CD4-positive, CD25-positive, alpha-beta regulatory T cell (primary cell): ENCODE data around the gene FAM156A. TPM values are rescaled to one million over a fixed set of nuclear protein-coding genes. Genes with fewer than 3 reads are reported as not detected.
"Not testable (repeated sequence)": the region's sequence is repeated elsewhere in the genome, so short reads cannot be mapped to it uniquely, and the experiment has no call there.

ENCODE experiments used
- ATAC-seq, 2 donors: fragments of 150-1000 bp; cut with Tn5 transposase; one replicate each; pipeline ENCODE4 v1.10.0; 2021; ENCODE audit warnings: low read depth in 2 of 2, moderate number of reproducible peaks in 2 of 2, moderate library complexity in 1 of 2
- DNase-seq, 3 donors: peaks; one replicate each; pipeline versions ENCODE4 v3.0.0 to v3.0.0-alpha.2; 2012 to 2022; ENCODE audit warnings: mixed read lengths in 1 of 3
- H3K27ac ChIP-seq: one replicate; pipeline ENCODE4 v1.7.0; 2013; ENCODE audit warnings: mild to moderate bottlenecking, low read length; ENCODE audit not compliant: insufficient read depth, poor library complexity, severe bottlenecking
- H3K27me3 ChIP-seq: one replicate; pipeline ENCODE4 v1.7.0; 2013; ENCODE audit warnings: low read length; ENCODE audit not compliant: control insufficient read depth, insufficient read depth
- H3K36me3 ChIP-seq: one replicate; pipeline ENCODE4 v1.7.0; 2013; ENCODE audit warnings: mild to moderate bottlenecking, low read length, moderate library complexity; ENCODE audit not compliant: control insufficient read depth, insufficient read depth
- H3K4me1 ChIP-seq: 2 replicates; pipeline ENCODE4 v1.7.0; 2013; ENCODE audit warnings: mild to moderate bottlenecking, low read length; ENCODE audit not compliant: insufficient read depth, control insufficient read depth, poor library complexity, severe bottlenecking
- H3K4me3 ChIP-seq: one replicate; pipeline ENCODE4 v1.7.0; 2013; ENCODE audit warnings: low read depth, mild to moderate bottlenecking, low read length, moderate library complexity
- H3K9me3 ChIP-seq, 2 experiments: 1 replicate in 1 of 2; 2 replicates in 1 of 2; pipeline ENCODE4 v1.7.0; 2013; ENCODE audit warnings: low read length in 2 of 2, mild to moderate bottlenecking in 1 of 2, moderate library complexity in 1 of 2; ENCODE audit not compliant: control insufficient read depth in 2 of 2
- H3K27ac Mint-ChIP-seq, 3 donors: one replicate each; pipeline ENCODE4 v1.8.0; 2020 to 2022; ENCODE audit warnings: mild to moderate bottlenecking in 3 of 3, mixed read lengths in 3 of 3, moderate library complexity in 2 of 3
- H3K27me3 Mint-ChIP-seq: one replicate; pipeline ENCODE4 v1.8.0; 2022; ENCODE audit warnings: mild to moderate bottlenecking, mixed read lengths
- H3K36me3 Mint-ChIP-seq: one replicate; pipeline ENCODE4 v1.8.0; 2020; ENCODE audit warnings: mixed read lengths
- H3K4me1 Mint-ChIP-seq, 4 donors: one replicate each; pipeline ENCODE4 v1.8.0; 2020 to 2022; ENCODE audit warnings: mixed read lengths in 4 of 4, mild to moderate bottlenecking in 1 of 4
- H3K4me3 Mint-ChIP-seq, 4 donors: one replicate each; pipeline ENCODE4 v1.8.0; 2020 to 2022; ENCODE audit warnings: mild to moderate bottlenecking in 4 of 4, mixed read lengths in 4 of 4, moderate library complexity in 3 of 4
- H3K9me3 Mint-ChIP-seq, 7 donors: one replicate each; pipeline ENCODE4 v1.8.0; 2020 to 2022; ENCODE audit warnings: mixed read lengths in 7 of 7, mild to moderate bottlenecking in 3 of 7, moderate library complexity in 2 of 7
- polyA plus RNA-seq, 4 donors: library from polyadenylated mRNA; unstranded; fragments of 300-500 nt; fragmentation: Illumina TruSeq; gene quantifications; one replicate each; pipeline ENCODE4 v1.2.3, GENCODE V29; 2021
- total RNA-seq: library from RNA; stranded (reverse); gene quantifications from one replicate; pipeline ENCODE4 v1.2.3, GENCODE V29; 2022

FAM156A gene
- total and polyA plus RNA-seq, 5 donors from 2014 or later = 3.3 to 20.0 (median 3.7) TPM

- no peak overlapping the region for H3K27ac Mint-ChIP-seq
- H3K36me3 ChIP-seq = no peaks in the 10 kb centered on the region
- H3K4me1 ChIP-seq = no peaks in the 10 kb centered on the region
- H3K27ac ChIP-seq = no peak overlapping the region
- no peaks in the 10 kb centered on the region for H3K9me3 ChIP-seq
- no peaks in the 10 kb centered on the region for H3K27me3 Mint-ChIP-seq
- no peak overlapping the region for H3K4me3 Mint-ChIP-seq
- H3K27me3 ChIP-seq = no peaks in the 10 kb centered on the region
- no peaks in the 10 kb centered on the region for H3K36me3 Mint-ChIP-seq
- peaks cover 0 to 2% (median 0%) of the 10 kb centered on the region in 7 donors for H3K9me3 Mint-ChIP-seq
- H3K4me1 Mint-ChIP-seq = no peaks in the 10 kb centered on the region
- DNase-seq (no peak), ATAC-seq (no peak)
- H3K4me3 ChIP-seq = no peak overlapping the region
Observed at GRCh38 chrX:52979568-52979967, 21.2 kb upstream of the FAM156A start.

GRCh38 chrX:52977953-52978352, 19.6 kb upstream of the FAM156A start:
- no peaks in the 10 kb centered on the region for H3K4me1 Mint-ChIP-seq
- H3K36me3 Mint-ChIP-seq = no peaks in the 10 kb centered on the region
- H3K27ac Mint-ChIP-seq = no peak overlapping the region
- H3K27ac ChIP-seq = no peak overlapping the region
- no peak overlapping the region for H3K4me3 Mint-ChIP-seq
- H3K4me3 ChIP-seq = no peak overlapping the region
- no peak for DNase-seq
- H3K27me3 ChIP-seq = no peaks in the 10 kb centered on the region
- peaks cover 0 to 2% (median 0%) of the 10 kb centered on the region in 7 donors for H3K9me3 Mint-ChIP-seq
- no peaks in the 10 kb centered on the region for H3K27me3 Mint-ChIP-seq
- no peak for ATAC-seq
- H3K36me3 ChIP-seq = no peaks in the 10 kb centered on the region
- H3K4me1 ChIP-seq = no peaks in the 10 kb centered on the region
- no peaks in the 10 kb centered on the region for H3K9me3 ChIP-seq

- H3K27ac ChIP-seq, H3K4me3 Mint-ChIP-seq, H3K4me1 Mint-ChIP-seq, H3K36me3 Mint-ChIP-seq, ATAC-seq, H3K4me3 ChIP-seq, DNase-seq, H3K27me3 Mint-ChIP-seq, H3K27me3 ChIP-seq, H3K36me3 ChIP-seq, H3K9me3 ChIP-seq, H3K27ac Mint-ChIP-seq, H3K9me3 Mint-ChIP-seq, H3K4me1 ChIP-seq: not testable (repeated sequence)
Observed at GRCh38 chrX:52975576-52975975, 17.3 kb upstream of the FAM156A start.

GRCh38 chrX:52974336-52974992, 16.1 kb upstream of the FAM156A start:
- H3K27me3 ChIP-seq, H3K4me3 ChIP-seq, H3K9me3 ChIP-seq, H3K27ac ChIP-seq, H3K9me3 Mint-ChIP-seq, DNase-seq, H3K36me3 Mint-ChIP-seq, H3K36me3 ChIP-seq, H3K4me3 Mint-ChIP-seq, H3K4me1 ChIP-seq, H3K4me1 Mint-ChIP-seq, H3K27me3 Mint-ChIP-seq, ATAC-seq: not testable (repeated sequence)
- H3K27ac Mint-ChIP-seq = peak overlapping the region in 2 of 3 donors; percentile 26 to 63

- not testable (repeated sequence) for H3K4me3 ChIP-seq, H3K4me1 Mint-ChIP-seq, DNase-seq, H3K27me3 Mint-ChIP-seq, H3K4me3 Mint-ChIP-seq, H3K36me3 Mint-ChIP-seq, H3K36me3 ChIP-seq, H3K4me1 ChIP-seq, H3K9me3 ChIP-seq, H3K9me3 Mint-ChIP-seq, ATAC-seq, H3K27ac Mint-ChIP-seq, H3K27me3 ChIP-seq, H3K27ac ChIP-seq
Observed at GRCh38 chrX:52967922-52968321, 9.6 kb upstream of the FAM156A start.

- not testable (repeated sequence) for H3K27ac Mint-ChIP-seq, H3K4me3 ChIP-seq, H3K27me3 ChIP-seq, DNase-seq, H3K27me3 Mint-ChIP-seq, H3K4me1 ChIP-seq, H3K9me3 Mint-ChIP-seq, H3K27ac ChIP-seq, ATAC-seq, H3K36me3 Mint-ChIP-seq, H3K4me1 Mint-ChIP-seq, H3K4me3 Mint-ChIP-seq, H3K36me3 ChIP-seq, H3K9me3 ChIP-seq
Observed at GRCh38 chrX:52966993-52967738, 8.8 kb upstream of the FAM156A start.

GRCh38 chrX:52958961-52959360, 643 bp upstream of the FAM156A start:
- H3K4me1 ChIP-seq, H3K36me3 ChIP-seq, H3K4me3 ChIP-seq, H3K27me3 ChIP-seq, H3K4me1 Mint-ChIP-seq, H3K27ac Mint-ChIP-seq, H3K9me3 ChIP-seq, H3K36me3 Mint-ChIP-seq, DNase-seq, H3K27ac ChIP-seq, H3K4me3 Mint-ChIP-seq, H3K9me3 Mint-ChIP-seq, H3K27me3 Mint-ChIP-seq, ATAC-seq: not testable (repeated sequence)

GRCh38 chrX:52949884-52950283, 8.4 kb downstream of the FAM156A start:
- not testable (repeated sequence) for H3K4me3 Mint-ChIP-seq, H3K4me1 ChIP-seq, ATAC-seq, H3K27me3 ChIP-seq, H3K27me3 Mint-ChIP-seq, H3K27ac ChIP-seq, H3K9me3 Mint-ChIP-seq, H3K9me3 ChIP-seq, H3K27ac Mint-ChIP-seq, H3K4me3 ChIP-seq, H3K36me3 ChIP-seq, H3K36me3 Mint-ChIP-seq, DNase-seq, H3K4me1 Mint-ChIP-seq
